Germinal center (tissue), 1 donor: ENCODE results near the gene GLCCI1.

Experiments
- DNase-seq: peaks from one replicate; pipeline ENCODE4 v3.0.0; 2012; ENCODE audit warnings: mixed read lengths, low spot score

Gene GLCCI1

DNA sequence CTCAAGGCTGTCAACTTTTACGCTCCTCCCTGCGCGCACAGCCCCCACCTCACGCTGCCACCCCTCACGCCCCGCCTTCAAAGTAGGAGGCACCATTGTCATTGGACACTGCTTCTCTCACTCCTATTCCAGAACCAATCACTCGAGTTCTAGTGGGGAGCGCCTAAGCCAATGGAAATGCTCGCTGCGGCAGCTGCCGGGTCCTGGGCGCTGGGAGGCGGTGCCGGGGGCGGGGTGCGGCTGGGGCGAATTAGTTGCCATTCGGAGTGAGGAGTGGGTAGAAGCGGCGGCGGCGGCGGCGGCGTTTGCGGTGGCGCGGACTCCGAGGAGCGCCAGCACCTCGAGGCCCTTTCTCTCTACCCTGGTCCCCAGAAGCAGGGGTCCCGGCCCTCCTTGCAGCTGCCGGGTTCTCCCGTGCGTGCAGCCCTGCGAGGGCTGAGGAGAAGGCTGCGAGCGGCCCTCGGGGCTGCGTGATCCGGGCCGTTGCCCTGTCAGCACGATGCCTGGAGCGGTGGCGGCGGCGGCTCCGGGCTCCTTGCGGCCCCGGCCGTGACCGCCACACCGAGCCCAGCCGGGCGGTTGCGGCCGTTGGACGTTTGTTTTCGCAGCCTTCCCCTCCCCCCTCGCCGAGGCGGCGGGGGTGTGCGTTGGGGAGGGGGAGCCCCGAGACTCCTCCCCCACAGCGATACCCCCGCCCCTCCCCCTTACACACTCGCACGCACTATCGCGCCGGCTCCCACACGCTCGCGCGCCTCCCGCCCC, at the start of gene GLCCI1:
GLCCI1 (plus strand) TSS at position 253 of the 762 bp plus-strand sequence. CDS start 555 bp downstream, outside the sequence.
- peak; percentile 98 for DNase-seq

DNA sequence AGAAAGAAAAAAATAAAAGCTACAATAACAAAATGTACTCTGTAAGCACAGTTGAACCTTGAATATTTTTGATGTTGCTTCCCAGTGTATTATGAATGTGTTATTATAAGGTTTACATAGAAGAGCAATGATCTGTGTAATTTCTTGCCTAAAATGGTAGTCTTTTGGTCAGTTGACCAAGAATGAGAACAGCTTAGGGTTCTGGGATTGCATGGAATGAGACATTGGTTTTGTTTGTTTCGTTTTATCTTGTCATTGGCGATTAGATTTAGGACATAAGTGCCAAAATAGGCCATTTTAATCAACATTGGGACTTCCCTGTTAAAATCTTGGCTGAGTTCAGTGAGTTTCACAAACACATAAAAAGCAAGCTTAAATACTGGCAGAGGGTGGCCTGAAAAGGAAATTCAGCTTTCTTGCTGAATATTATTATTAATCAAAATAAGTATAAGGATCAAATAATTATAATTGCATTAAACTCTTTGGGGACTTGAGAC, 49.1 kb upstream of the GLCCI1 start:
- no peak for DNase-seq

DNA sequence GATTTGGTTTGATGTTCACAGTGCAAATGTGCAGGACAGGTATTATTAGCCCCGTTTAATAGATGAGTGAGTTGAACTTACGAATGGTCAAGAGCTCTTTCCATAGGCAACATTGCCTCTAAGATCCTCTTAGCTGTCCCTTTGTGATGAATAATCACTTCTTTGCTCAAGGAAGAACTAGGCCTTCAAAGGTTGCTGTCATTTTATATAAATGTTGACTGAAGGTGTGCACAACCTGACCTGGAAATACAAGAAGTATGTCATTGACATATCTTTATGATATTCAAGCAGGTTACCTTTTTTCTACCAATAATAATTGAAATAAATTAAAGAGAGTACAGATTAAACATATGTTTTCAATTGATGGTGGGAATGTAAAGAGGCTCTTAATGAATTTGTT, 48.5 kb upstream of the GLCCI1 start:
- no peak for DNase-seq

DNA sequence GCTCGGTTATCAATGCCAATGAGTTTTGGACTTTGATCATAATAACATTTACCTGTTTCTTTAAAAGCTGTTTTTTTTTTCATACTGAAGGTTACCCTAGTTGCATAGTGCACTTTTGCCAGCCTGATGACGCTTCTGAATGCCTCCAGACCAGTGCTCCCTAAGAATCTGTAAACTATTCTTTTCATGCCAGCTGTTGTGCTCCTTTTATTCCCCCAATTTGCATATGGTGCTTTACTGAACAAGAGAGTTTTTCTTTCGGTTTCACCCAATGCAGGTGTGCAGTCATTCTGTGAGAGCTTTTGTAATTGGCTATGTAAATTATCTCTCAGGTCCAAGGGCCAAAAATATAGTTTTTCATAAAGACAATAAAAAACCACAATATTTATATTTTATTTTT, 48.1 kb upstream of the GLCCI1 start:
- peak; percentile 65 for DNase-seq

DNA sequence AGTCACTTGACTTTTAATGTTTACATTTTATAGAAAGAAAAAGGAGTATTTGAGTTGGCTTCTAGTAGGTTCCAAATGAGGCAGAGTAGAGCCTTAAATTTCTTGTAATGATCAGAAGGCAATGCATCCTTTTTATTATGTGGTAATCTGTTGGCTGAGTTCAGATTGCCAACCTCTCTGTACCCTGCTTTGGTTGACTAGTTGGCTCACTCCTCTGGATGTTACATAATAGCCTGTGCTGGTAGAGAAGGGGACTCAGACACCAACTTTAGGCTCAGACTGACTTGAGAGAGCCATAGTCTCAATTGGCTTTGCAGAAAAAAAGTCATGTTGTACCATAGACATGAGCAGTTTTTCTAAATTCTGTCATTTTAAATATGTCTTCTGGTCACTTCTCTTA, 46.8 kb upstream of the GLCCI1 start:
- no peak for DNase-seq

DNA sequence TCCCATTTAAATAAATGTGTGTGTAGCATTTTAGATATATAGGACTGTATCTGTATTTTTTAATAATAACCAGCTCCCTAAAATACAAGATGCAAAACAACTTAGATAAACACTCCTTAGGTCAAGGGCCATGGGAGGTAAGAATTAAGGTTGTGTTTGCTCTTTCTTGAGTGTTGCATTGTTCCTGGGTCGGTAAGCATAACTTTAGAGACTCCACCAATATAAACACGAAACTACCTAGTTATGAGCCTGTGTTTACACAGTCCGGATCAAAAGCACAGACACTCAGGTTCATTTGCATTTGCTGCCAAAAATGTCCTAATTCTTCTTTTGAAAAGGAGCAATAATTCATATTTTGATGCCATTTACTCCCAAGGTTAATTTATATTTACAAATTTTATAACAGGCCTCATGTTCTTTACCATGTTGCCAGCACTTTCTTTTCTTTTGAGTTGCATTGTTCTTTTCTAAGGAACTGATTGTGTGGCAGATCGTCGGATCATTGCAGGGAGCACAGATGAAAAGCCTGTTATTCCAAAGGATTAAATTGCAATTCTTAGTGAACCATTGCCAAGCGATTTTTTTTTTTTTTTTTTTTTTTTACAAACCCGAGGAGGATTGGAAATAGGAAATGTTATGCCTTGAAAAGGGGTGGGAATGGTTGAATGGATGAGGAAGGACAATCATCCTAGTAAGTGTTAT, 45.8 kb upstream of the GLCCI1 start:
- no peak for DNase-seq

DNA sequence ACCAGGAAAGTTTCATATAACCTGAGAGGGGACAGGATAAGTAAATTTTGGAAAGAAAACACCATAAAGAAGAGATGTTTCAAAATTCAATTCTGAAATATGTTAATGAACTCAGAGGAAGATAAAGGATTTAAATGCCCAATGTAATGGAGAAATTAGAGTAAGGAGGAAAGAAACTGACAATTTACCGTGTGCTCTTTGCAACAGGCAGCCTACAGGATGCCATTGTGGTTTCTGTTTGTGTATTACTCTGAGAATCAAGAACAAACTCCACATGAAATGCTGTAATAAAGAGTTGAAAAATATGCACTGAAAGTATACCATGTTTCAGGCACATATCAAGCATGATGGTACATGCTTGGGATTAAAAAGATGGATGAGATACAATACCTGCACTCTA, 44.8 kb upstream of the GLCCI1 start:
- no peak for DNase-seq

DNA sequence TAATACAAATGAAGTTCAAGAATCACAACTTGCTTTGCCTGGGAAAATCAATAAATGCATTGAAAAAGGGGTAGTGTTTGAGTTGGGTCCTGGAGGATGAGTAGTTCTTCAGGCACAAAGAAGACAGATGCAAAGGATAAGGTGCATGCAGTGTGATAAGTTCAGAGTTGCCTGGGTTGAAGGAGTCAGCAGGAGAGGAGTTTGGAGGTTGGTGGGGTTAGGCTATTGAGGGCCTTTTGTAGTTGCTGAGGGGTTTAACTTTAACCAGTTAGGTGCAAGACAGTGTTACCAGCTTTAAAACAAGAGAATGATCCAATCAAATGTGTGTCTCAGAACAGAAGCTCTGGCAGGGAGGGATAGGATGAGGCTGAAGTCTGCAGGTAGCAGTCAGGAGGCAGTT, 44.3 kb upstream of the GLCCI1 start:
- DNase-seq: no peak

DNA sequence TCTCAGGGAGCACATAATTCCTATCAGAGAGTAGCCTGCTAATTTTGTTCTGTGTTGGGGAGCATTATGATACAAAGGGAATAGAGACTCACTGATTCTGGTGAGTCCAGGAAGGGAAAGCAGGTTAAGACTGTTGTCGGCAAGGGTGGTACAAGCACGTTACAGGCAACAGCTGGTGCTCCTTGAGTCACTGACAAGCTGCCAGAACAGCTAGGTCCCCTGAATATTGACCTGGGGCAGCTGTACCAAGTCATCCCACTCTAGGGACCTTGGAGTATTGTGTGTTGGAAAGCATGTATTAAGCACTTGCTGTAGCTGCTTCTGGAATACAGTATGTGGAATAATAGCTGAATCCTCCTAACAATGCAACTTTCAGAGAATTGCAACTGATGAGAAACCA, 37.0 kb upstream of the GLCCI1 start:
- no peak for DNase-seq

DNA sequence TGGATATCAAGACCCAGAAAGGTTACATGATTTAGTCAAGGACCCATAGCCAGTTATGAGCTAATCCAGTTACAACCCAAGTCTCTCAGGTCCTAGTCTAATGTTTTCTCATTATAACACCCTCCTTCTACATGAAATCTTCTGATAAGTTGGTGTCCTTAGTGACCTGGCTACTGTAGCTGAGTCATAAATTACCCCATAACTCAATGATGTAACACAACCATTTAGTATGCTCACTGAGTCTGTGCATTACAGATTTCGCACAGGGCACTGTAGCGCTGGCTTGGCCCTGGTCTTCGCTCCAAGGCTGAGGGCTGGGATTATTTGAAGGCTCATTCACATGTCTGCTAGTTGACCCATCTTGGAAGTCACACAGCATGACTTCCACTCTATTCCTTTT, 36.0 kb upstream of the GLCCI1 start:
- no peak for DNase-seq

DNA sequence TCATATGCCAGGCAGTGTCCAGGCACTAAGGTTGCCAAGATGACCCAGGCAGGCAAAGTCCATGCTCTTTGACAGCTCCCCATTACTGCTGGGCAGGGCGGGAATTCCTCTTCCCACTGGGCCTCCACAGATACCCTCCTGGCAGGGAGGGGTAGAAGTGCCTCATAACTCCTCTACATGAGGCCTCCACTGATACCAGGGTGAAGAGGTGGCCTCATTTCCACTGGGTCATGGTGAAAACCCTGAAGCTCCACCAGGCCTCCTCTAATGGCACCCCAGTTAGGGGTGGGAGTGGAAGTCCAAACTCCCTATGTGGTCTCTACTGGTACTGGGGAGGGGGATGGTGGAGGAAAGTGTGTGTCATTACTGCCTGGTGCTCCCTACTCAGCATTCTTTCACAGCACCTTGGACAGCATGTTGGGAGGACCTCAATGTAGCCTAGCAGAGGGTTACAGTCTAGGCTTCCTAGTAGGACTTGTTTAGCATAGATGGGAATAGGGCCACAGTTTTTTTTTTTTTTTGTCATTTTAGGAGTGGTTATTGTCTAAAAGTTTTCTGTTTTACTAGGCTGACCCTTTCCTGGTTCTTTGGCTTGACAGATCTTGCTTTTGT, 34.6 kb upstream of the GLCCI1 start:
- DNase-seq: no peak

DNA sequence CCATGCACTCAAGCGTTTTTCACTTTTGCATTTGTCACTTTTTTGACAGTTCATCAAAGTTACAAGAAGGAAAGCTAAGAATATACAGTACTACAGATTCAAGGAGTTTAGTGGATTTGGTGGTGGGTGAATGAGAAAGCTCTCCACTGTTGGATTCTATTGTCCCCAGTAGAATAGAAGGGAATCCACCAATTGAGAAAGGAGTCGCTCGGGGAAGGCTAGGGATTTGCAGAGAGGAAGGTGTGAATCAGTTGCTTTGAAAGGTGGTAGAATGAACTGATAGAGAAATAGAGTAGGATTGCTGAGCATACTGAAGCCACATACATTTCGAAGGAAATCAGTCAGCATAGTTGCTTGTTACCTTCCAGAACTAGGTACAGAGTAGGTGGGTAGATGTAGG, 33.7 kb upstream of the GLCCI1 start:
- DNase-seq: no peak

DNA sequence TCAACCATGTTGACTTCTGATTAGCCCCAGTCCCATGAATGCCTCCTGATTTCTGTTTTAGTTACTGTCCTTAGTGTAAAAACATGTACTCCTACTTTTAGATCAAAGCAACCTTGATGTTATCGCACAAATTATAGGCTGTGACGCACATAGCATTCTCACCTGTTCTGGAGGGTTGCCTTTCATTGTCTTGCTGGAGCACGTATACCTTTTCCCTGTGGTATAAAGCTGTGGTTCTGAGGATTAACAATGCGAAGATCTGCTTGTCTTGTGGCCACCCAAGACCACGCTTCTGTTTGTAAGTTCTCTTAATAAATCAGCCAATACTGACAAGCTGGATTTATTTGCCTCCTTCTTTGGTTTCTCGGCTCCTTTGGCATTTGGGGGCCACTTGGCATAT, 30.1 kb upstream of the GLCCI1 start:
- DNase-seq: no peak

DNA sequence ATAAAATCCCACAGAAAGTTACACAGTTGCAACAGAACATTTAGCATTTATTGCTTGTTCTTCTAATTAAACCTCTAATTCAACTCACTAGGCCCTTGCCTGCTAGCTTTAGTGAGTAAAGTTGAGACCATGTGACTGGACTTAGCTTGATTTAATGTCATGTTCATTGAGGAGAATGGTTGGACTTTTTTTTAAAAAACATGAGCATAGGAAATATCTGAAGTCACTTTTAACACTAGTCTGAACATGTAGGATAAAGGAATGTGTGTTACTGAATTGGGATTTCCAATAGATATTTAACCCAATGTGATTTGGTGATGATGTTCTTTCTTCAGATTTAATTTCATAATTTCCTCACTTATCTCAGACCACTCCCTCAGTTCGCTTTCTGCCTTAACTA, 24.6 kb upstream of the GLCCI1 start:
- no peak for DNase-seq

DNA sequence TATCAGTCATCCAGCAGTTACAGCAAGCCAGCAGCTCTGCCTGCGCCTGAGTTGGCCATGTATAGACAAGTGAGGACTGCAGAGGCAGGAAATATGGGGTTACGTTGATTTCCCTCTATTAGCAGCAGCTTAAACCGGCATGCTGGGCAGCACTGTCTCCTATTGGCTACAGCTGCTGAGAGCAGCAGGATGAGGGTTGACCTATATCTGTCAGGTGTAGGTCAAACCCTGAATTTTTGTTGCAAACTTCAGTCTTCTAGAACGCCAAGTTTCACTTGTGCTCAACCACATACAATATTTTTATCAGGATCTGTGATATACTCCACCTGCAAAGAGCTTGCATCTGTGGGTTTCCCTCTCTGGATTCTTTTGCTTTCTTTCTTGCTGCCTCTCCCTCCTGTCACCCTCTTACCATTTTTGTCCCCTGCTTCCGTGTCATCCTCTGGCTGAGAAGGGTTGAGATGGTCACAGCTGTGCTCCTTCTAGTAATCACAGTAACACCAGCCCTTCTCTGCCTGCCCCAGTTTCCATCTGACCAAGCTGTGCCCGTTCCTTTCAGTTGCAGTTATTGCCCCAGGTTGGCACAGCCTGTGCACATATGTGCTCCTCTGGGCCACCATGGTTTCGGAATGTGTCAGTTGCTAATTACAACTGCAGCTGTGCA, 23.8 kb upstream of the GLCCI1 start:
- peak; percentile 74 for DNase-seq

DNA sequence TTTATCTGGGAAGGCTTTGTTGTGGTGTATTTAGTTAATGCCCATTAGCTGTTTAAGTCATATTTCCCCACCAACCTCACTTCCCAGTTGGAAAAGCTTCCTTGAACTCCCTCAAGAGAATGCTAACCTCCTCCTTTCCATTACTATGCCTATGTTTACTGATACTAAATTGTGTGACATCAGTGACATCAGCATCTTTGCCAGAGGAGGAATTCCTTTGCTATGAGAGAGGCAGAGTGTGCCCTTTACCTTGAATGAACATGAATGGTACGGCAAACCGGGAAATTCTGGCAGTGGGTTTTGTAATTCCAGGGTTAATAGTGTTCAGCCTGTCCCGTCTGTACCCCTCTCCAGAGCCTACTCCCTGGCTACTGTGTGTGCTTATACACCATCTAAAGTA, 22.1 kb upstream of the GLCCI1 start:
- DNase-seq: no peak

DNA sequence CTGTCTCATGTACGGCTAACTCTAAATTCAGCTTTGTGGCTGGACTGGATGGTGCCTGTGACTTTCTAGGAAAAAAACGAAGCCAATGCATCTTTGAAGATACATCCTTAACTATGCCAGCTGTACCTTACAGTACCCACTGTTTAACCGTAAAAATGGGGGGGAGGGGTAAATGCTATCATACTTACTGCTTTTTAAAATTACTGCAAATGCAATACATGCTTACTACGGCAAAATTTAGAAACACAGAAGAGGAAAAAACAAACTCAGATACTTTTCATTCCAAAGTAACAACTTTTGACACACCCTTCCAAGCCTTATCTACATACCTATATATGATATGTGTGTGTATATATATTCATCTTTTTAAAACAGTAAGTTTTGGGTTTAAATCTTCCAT, 20.4 kb upstream of the GLCCI1 start:
- DNase-seq: no peak

DNA sequence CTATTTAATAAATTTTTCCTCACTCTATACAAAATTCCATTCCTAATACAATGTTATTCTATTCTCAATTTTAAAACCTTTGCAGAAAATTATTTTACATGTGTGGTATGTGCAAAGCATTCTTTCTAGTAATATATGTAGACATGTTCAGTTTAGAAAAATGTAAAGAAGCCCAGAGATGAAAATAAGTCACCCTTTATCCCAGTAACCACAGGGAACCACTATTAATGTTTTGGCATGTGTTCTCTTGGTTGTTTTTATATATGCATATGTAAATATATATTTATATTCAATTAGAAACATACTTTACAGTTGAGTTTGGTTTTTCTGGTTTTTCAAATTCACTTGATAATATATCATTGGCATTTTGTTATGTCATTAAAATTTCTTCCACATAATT, 14.8 kb upstream of the GLCCI1 start:
- no peak for DNase-seq

DNA sequence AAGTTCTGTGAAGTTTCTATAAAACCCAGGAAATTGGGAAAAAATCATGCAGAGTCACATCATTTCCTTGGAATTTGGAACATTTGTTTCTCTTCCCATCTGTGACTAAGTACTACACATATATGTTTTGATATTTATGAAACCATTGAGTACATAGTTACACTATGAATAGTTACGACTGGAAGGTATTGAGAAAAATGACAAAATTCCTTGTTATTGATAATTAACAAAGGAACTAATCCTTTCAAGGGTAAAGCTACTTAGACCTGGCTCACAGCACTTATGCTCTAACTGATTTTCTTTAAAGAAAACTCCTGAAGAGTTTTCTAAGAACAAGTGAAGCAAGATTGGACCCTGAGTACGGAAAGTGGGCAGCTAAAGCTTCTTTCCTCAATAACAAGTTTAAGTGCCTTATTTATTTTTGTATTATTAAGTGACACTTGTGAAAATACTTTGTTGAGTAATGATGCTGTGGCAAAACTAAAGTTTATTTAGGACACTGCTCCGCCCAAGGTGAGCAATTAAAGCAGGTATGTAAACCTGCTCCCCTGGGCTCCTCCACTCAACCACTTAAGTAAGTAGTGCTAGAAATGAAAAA, 12.0 kb upstream of the GLCCI1 start:
- no peak for DNase-seq

DNA sequence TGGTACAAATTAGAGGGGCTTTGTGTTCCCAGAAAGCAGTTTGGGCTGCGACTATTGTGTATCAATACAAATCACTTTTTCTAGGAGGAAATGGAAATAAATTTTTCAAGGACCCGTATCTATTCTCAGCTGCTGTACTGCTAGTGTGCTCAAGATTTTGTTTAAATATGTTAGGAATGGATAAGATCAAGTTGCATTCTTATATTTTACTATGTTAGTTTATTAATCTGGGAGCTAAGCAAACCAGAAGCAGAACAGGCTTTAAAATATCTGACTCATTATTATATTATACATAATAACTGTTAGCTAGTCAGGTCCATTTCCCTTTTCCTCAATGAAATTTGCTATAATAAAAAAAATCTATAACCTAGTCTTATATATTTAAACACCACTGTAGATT, 11.1 kb upstream of the GLCCI1 start:
- DNase-seq: no peak

DNA sequence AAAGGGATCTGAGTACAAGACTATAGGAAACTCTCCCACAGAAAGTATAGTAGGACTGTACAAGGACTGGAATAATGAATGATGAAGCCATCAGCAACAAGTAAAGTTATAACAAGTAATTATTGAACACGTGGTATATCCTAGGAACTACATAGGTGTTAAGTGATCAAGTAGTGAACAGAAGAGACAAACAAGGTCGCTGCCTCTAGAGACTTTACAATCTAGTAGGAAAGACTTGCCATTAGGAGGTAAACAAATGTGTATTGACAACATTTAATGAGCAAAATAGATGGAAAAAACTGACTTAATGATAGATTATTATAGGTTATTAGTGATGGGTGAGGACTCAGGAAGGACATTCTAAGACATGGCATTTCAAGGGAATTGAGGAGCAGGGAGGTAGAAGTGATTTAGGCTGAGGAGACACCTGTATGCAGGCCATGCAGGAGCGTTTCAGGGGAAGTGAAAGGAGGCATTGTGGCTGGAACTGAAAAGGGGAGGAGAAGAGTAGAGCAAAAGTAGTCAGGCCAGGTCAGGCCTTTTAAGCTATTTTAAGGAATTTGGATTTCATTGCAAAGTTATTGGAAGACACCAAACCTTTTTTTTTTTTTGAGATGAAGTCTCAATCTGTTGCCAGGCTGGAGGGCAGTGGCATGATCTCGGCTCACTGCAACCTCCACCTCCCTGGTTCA, 8.5 kb upstream of the GLCCI1 start:
- no peak for DNase-seq

DNA sequence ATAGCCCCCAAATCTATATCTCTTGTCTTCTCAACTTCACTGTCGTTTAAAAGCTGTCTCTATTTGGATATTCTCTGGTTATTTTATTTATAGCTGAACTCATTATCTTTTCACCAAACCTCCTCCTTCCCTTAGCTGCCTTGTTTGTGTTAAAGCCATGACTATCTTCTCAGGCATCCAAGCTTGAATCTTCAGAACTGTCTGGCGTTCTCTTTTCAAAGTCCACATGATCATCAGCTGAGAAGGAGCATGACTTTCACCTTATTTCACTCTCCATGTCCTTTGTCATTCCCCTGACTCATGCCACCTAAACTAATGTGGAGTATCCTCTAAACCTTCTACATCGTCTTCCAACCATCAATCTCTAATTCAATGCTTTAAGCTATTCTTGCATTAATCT, 5.7 kb upstream of the GLCCI1 start:
- DNase-seq: no peak
